Thyroid gland (tissue), 4 donors: ENCODE results near the gene FOXP1. TPM values are rescaled to one million over a fixed set of nuclear protein-coding genes. Genes with fewer than 3 reads are reported as not detected.

Experiments
- DNase-seq, 2 donors: peaks; one replicate each; pipeline ENCODE4 v3.0.0-alpha.2; 2019
- H3K27ac ChIP-seq, 3 donors: fragments of 200-600 bp; sonication (generic); 1 replicate in 2 of 3; 2 replicates in 1 of 3; pipeline ENCODE4 v1.5.1; 2016 to 2019; ENCODE audit warnings: mild to moderate bottlenecking in 1 of 3, moderate library complexity in 1 of 3
- H3K27me3 ChIP-seq: fragments of 200-600 bp; sonication (generic); one replicate; pipeline ENCODE4 v1.5.1; 2019
- H3K36me3 ChIP-seq, 2 donors: fragments of 200-600 bp; sonication (generic); one replicate each; pipeline ENCODE4 v1.5.1; 2016 to 2019
- H3K4me1 ChIP-seq, 2 donors: fragments of 200-600 bp; sonication (generic); one replicate each; pipeline ENCODE4 v1.5.1; 2017 to 2019
- H3K4me3 ChIP-seq, 3 donors: fragments of 200-600 bp; sonication (generic); replicated peaks in 1 of 3; 1 replicate in 2 of 3; 2 replicates in 1 of 3; pipeline ENCODE4 v1.5.1; 2016; ENCODE audit warnings: mild to moderate bottlenecking in 1 of 3
- H3K9me3 ChIP-seq: fragments of 200-600 bp; sonication (generic); one replicate; pipeline ENCODE4 v1.5.1; 2017
- CTCF ChIP-seq, 6 experiments: fragments of 200-600 bp in 3 of 6; fragments of 450-650 bp in 3 of 6; sonication (generic) in 3 of 6; IDR thresholded peaks; one replicate each; pipeline ENCODE4 v1.5.1; 2016 to 2019; ENCODE audit warnings: antibody characterized with exemption in 6 of 6, mild to moderate bottlenecking in 2 of 6, inconsistent platforms in 1 of 6, moderate library complexity in 1 of 6
- POLR2A ChIP-seq, 2 donors: fragments of 450-650 bp; IDR thresholded peaks; one replicate each; pipeline ENCODE4 v1.6.1; 2017; ENCODE audit warnings: antibody characterized with exemption in 2 of 2, mild to moderate bottlenecking in 2 of 2, moderate library complexity in 1 of 2
- WGBS, 2 donors: methylation state at CpG; one replicate each; pipeline ENCODE4 v1.1.5; 2017; 5-methylcytosine and 5-hydroxymethylcytosine counted together
- intact Hi-C: fragments of 100-400 bp; cut with DNase I; formaldehyde crosslinking; loops from one replicate; pipeline ENCODE4 v1.15.1; 2023
- total RNA-seq, 4 donors: library from RNA; depleted of rRNA; stranded (reverse); fragments of >200 nt; gene quantifications; one replicate each; pipeline ENCODE4 v1.2.3, GENCODE V29; 2016

Gene FOXP1
- total RNA-seq, 4 donors from 2014 or later = 111 to 187 (median 141) TPM

DNA sequence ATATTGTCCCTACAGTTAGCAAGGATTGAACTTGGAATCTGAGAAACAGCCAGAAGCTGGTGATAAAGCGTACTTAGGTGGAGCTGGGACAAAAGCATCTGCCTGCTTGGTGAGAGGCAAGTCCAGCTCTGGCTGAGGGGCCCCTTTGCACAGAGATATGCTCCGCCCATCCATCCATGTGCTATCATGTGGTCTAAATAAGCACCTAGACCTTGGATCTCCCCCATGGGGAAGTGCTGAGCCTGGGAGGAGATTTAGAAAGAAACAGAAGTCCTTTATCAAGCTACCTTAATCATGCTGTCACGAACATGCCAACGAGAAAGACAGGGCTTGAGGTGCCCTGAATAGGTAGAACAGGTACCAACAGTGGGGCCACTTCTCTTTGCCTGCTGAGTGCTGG, 369.5 kb downstream of the FOXP1 start:
- Histone ChIP-seq H3K27me3 (no peaks in the 10 kb centered on the region), H3K27ac (no peak overlapping the region), H3K4me1 (peaks cover 10 to 17% of the 10 kb centered on the region in 2 donors), H3K36me3 (no peaks in the 10 kb centered on the region), H3K9me3 (no peaks in the 10 kb centered on the region), H3K4me3 (no peak overlapping the region)
- intact Hi-C loops = no loop called here
- 78 to 83% methylated on average over 4 of the region's 4 CpGs for WGBS, 2 donors
- DNase-seq = no peak
- TF ChIP-seq CTCF (IDR thresholded peaks at IDR 0.05) = no peak
- no peak for TF ChIP-seq POLR2A (IDR thresholded peaks at IDR 0.05)

- peaks cover 10 to 28% of the 10 kb centered on the region in 2 donors for H3K4me1 ChIP-seq
- no peaks in the 10 kb centered on the region for H3K27me3 ChIP-seq
- peak overlapping the region; percentile 58 to 71 (median 70) for H3K27ac ChIP-seq
- intact Hi-C loops = no loop called here
- no peak overlapping the region for H3K4me3 ChIP-seq
- no peaks in the 10 kb centered on the region for H3K36me3 ChIP-seq
- no peaks in the 10 kb centered on the region for H3K9me3 ChIP-seq
- 84 to 88% methylated on average over 4 of the region's 4 CpGs for WGBS, 2 donors
- TF ChIP-seq POLR2A (IDR thresholded peaks at IDR 0.05) (no peak), CTCF (IDR thresholded peaks at IDR 0.05) (no peak)
- peak in 1 of 2 donors; percentile 6 for DNase-seq
Measured at GRCh38 chr3:71211083-71211482, 372.4 kb downstream of the FOXP1 start.

- 30% methylated on average over 4 of the region's 4 CpGs for WGBS, 2 donors
- Histone ChIP-seq H3K9me3 (no peaks in the 10 kb centered on the region), H3K36me3 (no peaks in the 10 kb centered on the region), H3K4me3 (no peak overlapping the region), H3K27ac (peak overlapping the region; percentile 58 to 71 (median 70)), H3K4me1 (peaks cover 10 to 28% of the 10 kb centered on the region in 2 donors), H3K27me3 (no peaks in the 10 kb centered on the region)
- intact Hi-C loops = no loop called here
- peak; percentile 40 to 46 for DNase-seq
- TF ChIP-seq POLR2A (IDR thresholded peaks at IDR 0.05) (no peak), CTCF (IDR thresholded peaks at IDR 0.05) (peak in 2 of 6 experiments; percentile 20 to 28)
Measured at GRCh38 chr3:71210257-71211007, 373.1 kb downstream of the FOXP1 start.

- H3K36me3 ChIP-seq = no peaks in the 10 kb centered on the region
- 70 to 72% methylated on average over 6 of the region's 6 CpGs for WGBS, 2 donors
- H3K4me1 ChIP-seq = peaks cover 10 to 28% of the 10 kb centered on the region in 2 donors
- no peak for DNase-seq
- H3K27me3 ChIP-seq = no peaks in the 10 kb centered on the region
- intact Hi-C loops = no loop called here
- no peaks in the 10 kb centered on the region for H3K9me3 ChIP-seq
- H3K27ac ChIP-seq = peak overlapping the region in 1 of 3 donors; percentile 7
- TF ChIP-seq POLR2A (IDR thresholded peaks at IDR 0.05) (no peak), CTCF (IDR thresholded peaks at IDR 0.05) (no peak)
- H3K4me3 ChIP-seq = no peak overlapping the region
Measured at GRCh38 chr3:71208211-71209095, 375.1 kb downstream of the FOXP1 start.
